Hematopoietic multipotent progenitor cell treated with erythropoietin and hydrocortisone succinate and interleukin-3 and kit ligand, for 15 days (in vitro differentiated cells): ENCODE data around the gene CDKN2A.

Experiments
- DNase-seq: peaks from one replicate; pipeline ENCODE4 v3.0.0-alpha.2; 2015; ENCODE audit warnings: low spot score

CDKN2A gene

DNA sequence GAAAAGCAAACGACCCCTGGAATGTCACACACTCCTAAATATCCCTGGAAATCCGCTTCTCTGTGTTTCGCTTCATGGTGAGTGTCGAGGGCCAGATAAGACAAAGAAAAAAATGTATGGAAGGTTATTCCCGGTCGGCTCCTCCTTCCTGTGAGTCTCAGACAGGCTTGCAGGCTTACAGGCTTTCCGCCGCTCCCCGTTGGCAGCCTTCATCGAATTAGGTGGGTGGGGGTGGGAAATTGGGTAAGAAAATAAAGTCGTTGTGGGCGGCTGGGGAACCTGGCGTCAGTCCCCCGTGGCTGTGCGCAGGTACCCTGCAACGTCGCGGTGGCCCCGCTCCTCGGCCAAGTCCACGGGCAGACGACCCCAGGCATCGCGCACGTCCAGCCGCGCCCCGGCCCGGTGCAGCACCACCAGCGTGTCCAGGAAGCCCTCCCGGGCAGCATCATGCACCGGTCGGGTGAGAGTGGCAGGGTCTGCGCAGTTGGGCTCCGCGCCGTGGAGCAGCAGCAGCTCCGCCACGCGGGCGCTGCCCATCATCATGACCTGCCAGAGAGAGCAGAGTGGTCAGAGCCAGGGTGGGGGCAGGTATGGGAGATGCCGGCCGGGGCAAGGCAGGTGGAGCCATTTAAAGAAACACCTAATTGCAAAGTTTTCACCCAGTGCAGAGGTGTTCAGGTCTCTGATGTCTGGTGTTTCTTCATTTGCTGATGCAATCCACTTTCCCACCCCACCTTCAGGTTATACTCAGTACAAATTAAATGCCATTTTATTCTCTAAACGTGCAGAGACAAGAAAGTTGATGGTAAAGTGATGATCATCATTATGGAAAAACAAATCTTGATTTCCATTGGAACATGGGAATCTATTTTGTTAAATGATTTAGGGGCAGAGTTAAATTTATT lies 11.8 kb upstream of the CDKN2A start:
- no peak for DNase-seq

DNA sequence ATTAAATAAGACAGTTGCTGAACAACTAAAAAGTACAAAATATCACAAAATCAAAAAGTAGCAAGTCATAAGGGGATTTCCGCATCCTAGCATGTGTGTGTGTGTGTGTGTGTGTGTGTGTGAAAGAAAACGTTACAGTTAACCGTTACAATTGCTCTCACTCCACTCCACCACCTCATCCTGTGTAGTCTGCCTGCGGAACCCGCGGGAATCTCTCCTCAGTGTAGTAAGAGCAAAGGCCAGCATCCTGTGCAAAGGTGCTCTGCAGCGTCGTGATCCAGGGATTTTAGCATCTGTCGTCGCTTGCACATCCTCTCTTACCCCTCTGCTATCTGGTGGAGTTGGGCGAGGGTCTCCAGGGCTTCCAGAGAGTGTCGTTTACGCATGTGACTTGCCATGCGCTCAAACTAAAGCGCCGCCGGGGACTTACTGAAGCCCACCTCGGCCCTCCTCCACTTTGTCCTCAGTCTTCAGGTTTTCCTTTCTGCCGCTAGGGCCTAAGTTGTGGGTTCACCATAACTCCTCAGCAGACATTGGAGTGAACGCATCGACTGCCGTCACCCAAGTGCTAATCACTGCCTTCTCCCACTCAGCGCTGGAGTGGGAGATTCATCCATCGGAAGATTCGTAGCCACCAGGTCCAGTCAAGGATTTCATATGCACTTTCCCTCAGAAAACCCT lies 11.0 kb upstream of the CDKN2A start:
- DNase-seq = no peak

DNA sequence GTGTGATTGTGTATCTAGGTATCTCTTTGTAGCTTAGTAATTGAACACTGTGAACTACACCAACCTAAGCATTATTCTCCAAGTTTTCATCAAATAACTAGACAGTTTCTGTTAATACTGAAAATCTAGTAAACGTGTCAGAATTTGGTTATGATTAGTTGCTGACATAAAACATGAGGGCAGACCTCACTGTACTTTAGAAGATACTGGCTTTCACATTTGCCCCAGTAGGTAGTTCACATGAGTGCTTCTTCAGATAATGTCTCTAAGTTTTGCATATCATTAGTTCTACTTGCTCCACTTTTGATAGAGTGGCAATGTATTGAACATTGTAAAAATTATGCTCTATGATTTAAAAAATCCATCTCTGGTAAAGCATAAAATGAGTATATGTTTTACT lies 7.8 kb upstream of the CDKN2A start:
- no peak for DNase-seq

DNA sequence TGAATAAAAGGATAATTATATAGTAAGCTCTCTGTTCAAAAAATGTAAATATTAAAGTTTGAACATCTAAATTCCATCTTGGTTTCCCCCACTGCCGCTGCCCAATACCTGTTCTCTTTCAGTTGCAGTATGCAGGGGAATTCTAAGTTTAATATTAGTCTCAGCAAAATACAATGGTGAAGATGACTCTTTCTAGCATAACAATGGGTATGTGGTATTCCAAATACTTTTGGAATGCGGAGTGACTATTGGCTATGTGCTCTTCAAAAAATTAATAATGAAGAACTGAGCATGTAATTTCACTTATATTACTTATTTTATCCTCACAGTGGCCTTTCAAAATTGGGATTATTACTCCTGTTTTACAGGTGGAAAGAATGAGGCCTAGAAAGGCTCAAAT lies 3.8 kb upstream of the CDKN2A start:
- DNase-seq = no peak

- DNase-seq = no peak
Measured at GRCh38 chr9:21997480-21997879, 3.3 kb upstream of the CDKN2A start.

- DNase-seq = no peak
Measured at GRCh38 chr9:21996858-21997257, 2.7 kb upstream of the CDKN2A start.

- no peak for DNase-seq
Measured at GRCh38 chr9:21996438-21996837, 2.2 kb upstream of the CDKN2A start.

GRCh38 chr9:21995666-21996398 lies 1.6 kb upstream of the CDKN2A start:
- DNase-seq = no peak

GRCh38 chr9:21995006-21995665 lies 944 bp upstream of the CDKN2A start:
- peak; percentile 50 for DNase-seq

- DNase-seq = no peak
Measured at GRCh38 chr9:21994556-21995005, 389 bp upstream of the CDKN2A start, which contains the start of gene CDKN2B-AS1. Gene CDKN2B-AS1, plus strand, starts transcription at chr9:21994791.

DNA sequence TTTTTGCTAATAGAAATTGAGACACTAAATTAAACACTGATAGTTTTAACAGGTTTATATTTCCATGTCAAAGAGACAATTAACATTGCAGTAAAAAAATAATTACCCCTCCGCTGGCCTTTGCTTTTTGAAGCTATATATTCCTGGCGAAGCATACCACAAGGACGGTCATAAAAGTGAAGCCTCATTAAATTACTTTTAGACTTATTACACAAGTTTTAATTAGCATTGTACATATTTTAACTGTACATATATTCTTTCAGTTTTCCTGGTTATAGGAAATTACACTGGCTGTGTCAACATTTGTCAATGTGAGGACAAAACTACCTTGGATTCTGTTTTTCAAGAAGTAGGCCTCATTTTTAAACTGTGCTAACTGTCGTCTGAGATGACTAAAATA lies 1.2 kb downstream of the CDKN2A start:
- DNase-seq = no peak

DNA sequence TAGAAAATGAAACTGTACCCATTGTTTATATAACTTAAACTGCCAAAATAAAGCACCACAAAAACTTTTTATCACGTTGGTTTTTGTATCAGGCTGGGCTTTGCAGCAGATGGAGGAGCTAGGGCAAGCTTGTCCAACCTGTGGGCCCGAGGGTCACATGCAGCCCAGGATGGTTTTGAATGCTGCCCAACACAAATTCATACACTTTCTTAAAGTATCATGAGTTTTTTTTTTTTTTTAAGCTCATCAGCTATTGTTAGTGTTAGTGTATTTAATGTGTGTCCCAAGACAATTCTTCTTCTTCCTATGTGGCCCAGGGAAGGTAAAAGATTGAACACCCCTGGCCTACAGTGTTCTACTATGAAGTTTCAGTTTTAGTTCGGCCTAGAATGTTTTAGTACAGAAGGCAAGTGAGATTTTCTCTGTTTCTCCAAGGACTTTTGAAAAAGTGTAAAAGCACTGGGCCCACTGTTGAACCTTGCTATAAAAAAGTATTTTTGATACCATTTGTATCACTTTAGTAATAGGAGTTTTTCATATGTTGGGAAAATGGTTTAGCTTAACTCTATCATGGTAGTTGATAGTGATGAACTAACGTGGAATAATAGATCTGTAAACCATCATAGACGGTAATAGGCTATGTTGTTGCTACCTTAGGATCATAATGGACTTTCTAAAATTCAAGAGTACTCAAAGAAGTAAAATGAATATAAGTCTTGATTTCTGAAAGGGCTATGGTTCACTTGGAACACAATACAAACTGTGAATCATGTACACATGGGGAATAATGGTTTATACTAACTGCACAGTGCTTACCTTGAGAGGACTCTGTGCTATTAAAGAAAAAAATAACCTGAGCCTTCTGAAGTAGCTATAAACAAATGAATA lies 2.9 kb downstream of the CDKN2A start:
- no peak for DNase-seq

DNA sequence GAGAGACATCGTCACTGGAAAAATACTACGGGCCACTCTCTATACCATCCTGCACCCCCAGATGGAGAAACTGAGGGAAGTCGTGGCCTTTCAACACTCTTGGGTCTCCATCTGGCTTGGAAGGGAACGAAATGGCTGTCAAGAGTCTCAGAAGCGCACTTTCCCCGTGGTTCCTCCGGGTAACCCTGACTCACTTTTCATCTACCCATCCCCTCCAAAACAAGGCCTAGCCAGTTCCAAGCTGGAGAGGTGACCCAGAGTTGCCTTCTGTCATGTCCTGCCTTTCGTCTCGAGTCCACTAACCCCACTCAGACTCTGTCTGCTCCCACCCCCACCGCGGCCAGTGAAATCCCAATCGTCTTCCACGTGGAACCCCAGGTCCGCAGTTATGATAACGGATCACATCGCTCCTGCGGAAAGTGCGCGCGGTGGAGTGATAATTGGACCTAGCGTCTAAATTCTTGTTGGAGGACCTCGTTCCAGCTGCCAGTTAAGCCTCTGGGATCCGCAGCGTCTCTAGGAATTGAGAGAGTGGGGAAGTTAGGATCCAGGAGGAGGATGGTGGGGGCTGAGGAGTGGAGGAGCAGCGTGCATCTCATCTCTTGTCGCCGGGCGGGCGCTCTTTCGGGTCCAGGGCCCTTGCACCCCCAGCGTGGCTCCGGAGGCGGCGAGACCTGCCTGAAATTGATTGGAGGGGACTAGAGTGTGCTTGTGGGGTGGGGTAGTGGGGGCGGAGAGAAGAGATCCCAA lies 4.6 kb downstream of the CDKN2A start:
- DNase-seq = no peak

- DNase-seq = no peak
Measured at GRCh38 chr9:21988056-21988990, 5.9 kb downstream of the CDKN2A start.

- no peak for DNase-seq
Measured at GRCh38 chr9:21985964-21986667, 8.1 kb downstream of the CDKN2A start.

- DNase-seq = no peak
Measured at GRCh38 chr9:21984101-21984500, 10.1 kb downstream of the CDKN2A start.

- no peak for DNase-seq
Measured at GRCh38 chr9:21983561-21983935, 10.6 kb downstream of the CDKN2A start.

- DNase-seq = no peak
Measured at GRCh38 chr9:21982861-21983560, 11.2 kb downstream of the CDKN2A start.
